Mesendoderm (in vitro differentiated cells): ENCODE results near the gene NT5E.

Source experiments
- DNase-seq: peaks from one replicate; pipeline ENCODE4 v3.0.0; 2013
- H2AK5ac ChIP-seq: 2 replicates; pipeline ENCODE4 v1.6.1; 2013; ENCODE audit warnings: low read length, inconsistent platforms
- H2BK120ac ChIP-seq: 2 replicates; pipeline ENCODE4 v1.6.1; 2013; ENCODE audit warnings: low read depth, mild to moderate bottlenecking, low read length, moderate library complexity, mixed read lengths
- H2BK15ac ChIP-seq: replicated peaks from 2 replicates; pipeline ENCODE4 v1.6.1; 2013; ENCODE audit warnings: low read depth, mild to moderate bottlenecking, moderate library complexity
- H2BK5ac ChIP-seq: 2 replicates; pipeline ENCODE4 v1.6.1; 2013; ENCODE audit warnings: low read length, inconsistent platforms
- H3K18ac ChIP-seq: 2 replicates; pipeline ENCODE4 v1.6.1; 2013; ENCODE audit warnings: mild to moderate bottlenecking, low read length, mixed read lengths
- H3K23ac ChIP-seq: one replicate; pipeline ENCODE4 v1.6.1; 2013; ENCODE audit warnings: low read length
- H3K27ac ChIP-seq: 2 replicates; pipeline ENCODE4 v1.5.1; 2013; ENCODE audit warnings: low read depth, mild to moderate bottlenecking, inconsistent platforms, low read length, moderate library complexity
- H3K27me3 ChIP-seq: 2 replicates; pipeline ENCODE4 v1.6.1; 2013; ENCODE audit warnings: low read length, control low read depth, mild to moderate bottlenecking, inconsistent platforms; ENCODE audit not compliant: insufficient read depth, poor library complexity
- H3K36me3 ChIP-seq: 2 replicates; pipeline ENCODE4 v1.6.1; 2013; ENCODE audit warnings: low read length, inconsistent platforms; ENCODE audit not compliant: control insufficient read depth, insufficient read depth
- H3K4ac ChIP-seq: one replicate; pipeline ENCODE4 v1.6.1; 2013; ENCODE audit warnings: low read depth, mild to moderate bottlenecking, low read length, moderate library complexity
- H3K4me1 ChIP-seq: 2 replicates; pipeline ENCODE4 v1.6.1; 2013; ENCODE audit warnings: low read depth, low read length, inconsistent platforms; ENCODE audit not compliant: control insufficient read depth
- H3K4me2 ChIP-seq: 2 replicates; pipeline ENCODE4 v1.6.1; 2013; ENCODE audit warnings: low read length
- H3K4me3 ChIP-seq: 2 replicates; pipeline ENCODE4 v1.5.1; 2013; ENCODE audit warnings: mild to moderate bottlenecking, low read length
- H3K56ac ChIP-seq: one replicate; pipeline ENCODE4 v1.6.1; 2013; ENCODE audit warnings: low read length
- H3K79me1 ChIP-seq: 2 replicates; pipeline ENCODE4 v1.6.1; 2013; ENCODE audit warnings: low read length, inconsistent platforms
- H3K79me2 ChIP-seq: 2 replicates; pipeline ENCODE4 v1.6.1; 2013; ENCODE audit warnings: mild to moderate bottlenecking, low read length; ENCODE audit not compliant: control insufficient read depth, insufficient read depth
- H3K9ac ChIP-seq: 2 replicates; pipeline ENCODE4 v1.6.1; 2013; ENCODE audit warnings: low read length, inconsistent platforms
- H4K5ac ChIP-seq: one replicate; pipeline ENCODE4 v1.6.1; 2013; ENCODE audit warnings: low read length
- H4K8ac ChIP-seq: one replicate; pipeline ENCODE4 v1.6.1; 2013; ENCODE audit warnings: low read depth, mild to moderate bottlenecking, control low read depth, low read length, moderate library complexity
- WGBS: extraction: QIAGEN DNeasy Blood & Tissue Kit; methylation state at CpG from one replicate; pipeline ENCODE4 v1.1.7; 2013; ENCODE audit warnings: low lambda C conversion rate, missing lambda C conversion rate; ENCODE audit not compliant: insufficient coverage; ENCODE audit errors: extremely low coverage; 5-methylcytosine and 5-hydroxymethylcytosine counted together

NT5E gene

DNA sequence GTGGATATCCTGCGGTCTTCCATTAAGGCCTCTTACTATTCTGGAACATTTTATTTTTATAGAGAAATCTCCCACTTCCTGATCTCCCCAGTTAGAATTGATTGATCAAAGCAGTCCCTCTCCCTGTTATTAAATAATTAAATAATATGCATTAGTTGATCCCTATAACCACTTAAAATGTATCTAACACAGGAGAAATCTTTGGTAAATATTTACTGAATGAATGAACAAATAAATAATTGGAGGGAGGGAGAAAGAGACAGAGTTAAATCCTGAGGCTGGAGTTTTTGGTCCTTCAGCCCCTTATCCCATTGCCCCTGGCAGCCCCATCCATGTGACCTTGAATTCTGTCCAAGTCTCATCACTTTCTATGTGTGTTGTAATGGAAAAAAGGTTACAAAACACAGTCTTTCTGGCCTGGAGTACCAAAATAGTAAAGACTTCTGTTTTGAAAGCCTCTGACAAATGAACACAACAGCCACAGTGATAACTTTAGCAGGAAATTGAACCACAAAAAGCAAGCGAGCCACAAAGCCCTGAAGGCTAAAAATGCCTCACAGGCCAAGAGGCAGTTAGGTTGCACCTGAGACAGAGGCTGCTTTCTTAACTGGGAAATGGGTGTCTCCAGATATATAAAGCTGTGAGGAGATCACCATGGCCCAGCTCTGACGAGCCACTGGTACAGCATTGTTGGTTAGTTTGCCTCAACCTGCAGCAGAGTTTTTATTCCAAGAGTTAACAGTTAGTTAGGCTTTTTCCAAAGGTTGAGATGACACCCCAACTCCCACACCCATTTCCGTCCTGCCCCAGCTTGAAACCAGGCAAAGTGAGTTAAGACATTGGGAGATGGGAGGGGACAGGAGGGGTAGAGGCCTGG, 11.3 kb downstream of the NT5E start:
- Histone ChIP-seq H3K23ac (no peak overlapping the region), H3K79me2 (no peaks in the 10 kb centered on the region), H3K4me1 (peaks cover 3% of the 10 kb centered on the region), H3K4me3 (no peak overlapping the region), H2AK5ac (no peak overlapping the region), H3K79me1 (no peaks in the 10 kb centered on the region), H4K5ac (no peak overlapping the region), H4K8ac (no peak overlapping the region), H3K4ac (no peak overlapping the region), H3K18ac (no peak overlapping the region), H2BK5ac (no peak overlapping the region), H2BK120ac (no peak overlapping the region), H3K27ac (no peak overlapping the region), H2BK15ac (no peak overlapping the region), H3K9ac (no peak overlapping the region), H3K4me2 (no peak overlapping the region), H3K36me3 (no peaks in the 10 kb centered on the region), H3K27me3 (no peaks in the 10 kb centered on the region), H3K56ac (no peak overlapping the region)
- no CpG with 5 or more reads among the region's 4 CpGs for WGBS
- DNase-seq = no peak

DNA sequence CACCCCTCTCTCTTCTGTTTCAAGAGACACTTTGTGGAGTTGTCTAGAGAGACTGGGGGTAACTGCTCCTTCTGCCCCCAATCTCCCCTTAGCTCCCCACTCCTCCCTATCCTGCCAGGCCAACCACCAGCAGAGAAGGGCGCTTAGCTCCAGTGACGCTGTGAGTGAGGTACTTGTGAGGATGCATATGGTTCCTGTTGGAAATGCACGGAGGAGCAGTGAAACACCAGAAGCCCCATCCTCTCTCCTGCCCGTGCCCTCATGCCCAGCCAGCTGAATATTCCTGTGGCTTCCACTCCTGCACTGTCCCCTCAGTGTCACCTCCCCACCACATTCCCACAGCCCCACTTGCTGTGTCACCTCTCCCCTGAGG, 11.9 kb downstream of the NT5E start:
- no peak overlapping the region for H2BK120ac ChIP-seq
- H3K36me3 ChIP-seq = no peaks in the 10 kb centered on the region
- H3K4me2 ChIP-seq = no peak overlapping the region
- no peak overlapping the region for H4K8ac ChIP-seq
- H2BK15ac ChIP-seq = no peak overlapping the region
- no peak overlapping the region for H3K4me3 ChIP-seq
- H3K79me2 ChIP-seq = no peaks in the 10 kb centered on the region
- peaks cover 3% of the 10 kb centered on the region for H3K4me1 ChIP-seq
- no peak overlapping the region for H3K27ac ChIP-seq
- no peak overlapping the region for H3K56ac ChIP-seq
- no peak overlapping the region for H2BK5ac ChIP-seq
- H3K23ac ChIP-seq = no peak overlapping the region
- H2AK5ac ChIP-seq = no peak overlapping the region
- no peak for DNase-seq
- H4K5ac ChIP-seq = no peak overlapping the region
- no peak overlapping the region for H3K9ac ChIP-seq
- no peak overlapping the region for H3K4ac ChIP-seq
- no peaks in the 10 kb centered on the region for H3K27me3 ChIP-seq
- WGBS = no CpG with 5 or more reads among the region's 4 CpGs
- H3K79me1 ChIP-seq = no peaks in the 10 kb centered on the region
- no peak overlapping the region for H3K18ac ChIP-seq

DNA sequence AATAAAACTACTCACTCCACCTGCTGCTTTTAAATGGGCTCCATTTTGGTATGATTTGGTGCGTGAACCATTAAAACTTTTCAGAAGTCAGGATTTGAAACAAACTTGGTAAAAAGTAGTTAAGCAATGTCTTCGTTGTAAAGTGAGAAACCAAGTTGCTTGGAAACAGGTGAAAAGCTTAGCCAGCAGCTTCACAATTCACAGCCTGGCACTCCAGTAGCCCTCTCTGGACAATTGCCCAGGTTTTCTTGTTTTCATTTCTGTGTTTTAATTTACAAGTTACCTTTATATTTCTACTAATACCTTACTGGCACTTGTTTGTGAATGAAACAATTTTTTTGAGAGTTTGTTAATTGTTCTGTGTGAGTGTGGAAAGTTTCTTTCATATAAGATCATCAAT, 12.8 kb downstream of the NT5E start:
- H3K4me1 ChIP-seq = peaks cover 3% of the 10 kb centered on the region

DNA sequence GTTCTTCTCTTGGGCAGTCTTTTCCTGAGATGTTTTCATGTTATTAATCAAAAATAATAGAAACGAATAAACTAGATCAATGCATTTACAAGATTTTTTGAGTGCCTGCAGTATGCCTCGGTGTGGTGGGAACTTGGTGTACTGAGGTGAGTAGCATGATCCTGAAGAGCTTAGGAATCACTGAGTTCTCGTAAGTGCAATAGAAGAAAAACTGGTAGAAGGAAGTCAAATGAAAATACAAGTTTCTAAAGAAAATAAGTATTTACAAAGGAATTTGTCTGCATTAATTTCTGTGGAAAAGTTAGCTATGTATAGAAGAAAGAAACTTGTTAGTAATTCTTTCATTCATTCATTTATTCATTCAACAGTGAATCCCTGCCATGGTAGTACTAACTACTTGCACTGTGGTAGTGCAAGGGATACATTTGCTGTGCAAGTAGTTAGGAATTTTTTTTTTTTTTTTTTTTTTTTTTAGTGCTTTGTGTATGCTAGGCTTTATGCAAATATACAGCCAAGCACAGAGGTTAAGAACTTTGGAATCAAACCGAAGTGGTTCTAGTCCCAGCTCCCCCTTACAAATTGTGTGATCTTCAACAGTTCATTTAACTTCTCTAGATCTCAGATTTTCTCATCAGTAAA, 13.9 kb downstream of the NT5E start:
- H3K18ac ChIP-seq = no peak overlapping the region
- no peaks in the 10 kb centered on the region for H3K79me1 ChIP-seq
- H4K8ac ChIP-seq = no peak overlapping the region
- no peak for DNase-seq
- H3K9ac ChIP-seq = no peak overlapping the region
- peaks cover 1% of the 10 kb centered on the region for H3K4me1 ChIP-seq
- no peak overlapping the region for H3K27ac ChIP-seq
- no peak overlapping the region for H3K56ac ChIP-seq
- WGBS = no CpG with 5 or more reads among the region's 4 CpGs
- no peak overlapping the region for H4K5ac ChIP-seq
- H2AK5ac ChIP-seq = no peak overlapping the region
- no peak overlapping the region for H3K4me2 ChIP-seq
- H3K36me3 ChIP-seq = no peaks in the 10 kb centered on the region
- H3K23ac ChIP-seq = no peak overlapping the region
- no peak overlapping the region for H2BK15ac ChIP-seq
- no peaks in the 10 kb centered on the region for H3K79me2 ChIP-seq
- no peak overlapping the region for H3K4me3 ChIP-seq
- no peak overlapping the region for H2BK5ac ChIP-seq
- H2BK120ac ChIP-seq = no peak overlapping the region
- no peaks in the 10 kb centered on the region for H3K27me3 ChIP-seq
- no peak overlapping the region for H3K4ac ChIP-seq

More for the DNA sequence above, 12.8 kb downstream of the NT5E start:
- Histone ChIP-seq H2AK5ac (no peak overlapping the region), H4K5ac (no peak overlapping the region), H3K36me3 (no peaks in the 10 kb centered on the region), H2BK5ac (no peak overlapping the region), H3K4me3 (no peak overlapping the region), H3K56ac (no peak overlapping the region), H3K79me1 (no peaks in the 10 kb centered on the region), H3K18ac (no peak overlapping the region), H3K27me3 (no peaks in the 10 kb centered on the region), H2BK15ac (no peak overlapping the region), H3K9ac (no peak overlapping the region), H3K23ac (no peak overlapping the region), H3K4me2 (no peak overlapping the region), H3K79me2 (no peaks in the 10 kb centered on the region), H3K27ac (no peak overlapping the region), H2BK120ac (no peak overlapping the region), H3K4ac (no peak overlapping the region), H4K8ac (no peak overlapping the region)
- no peak for DNase-seq
- no CpG with 5 or more reads among the region's 2 CpGs for WGBS

DNA sequence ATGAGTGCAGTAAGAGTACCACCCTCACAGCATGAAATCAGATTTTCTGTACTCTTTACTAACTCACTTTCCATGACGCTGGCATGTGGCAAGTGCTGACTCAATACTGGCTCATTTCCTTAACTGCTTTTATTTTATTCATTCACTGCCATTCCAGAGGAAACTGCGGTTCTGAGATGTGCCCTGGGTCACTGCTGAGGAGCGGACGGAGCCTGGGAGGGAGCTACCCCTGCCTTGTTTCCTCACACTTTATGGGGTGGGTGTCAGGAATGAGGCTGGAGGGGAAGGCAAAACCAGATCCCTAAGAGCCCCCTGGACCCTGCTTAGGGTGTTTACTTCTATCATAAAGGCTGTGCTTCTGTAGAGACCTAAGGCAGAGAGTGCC, 14.4 kb downstream of the NT5E start:
- no peak for DNase-seq
- H3K27me3 ChIP-seq = no peaks in the 10 kb centered on the region
- H3K9ac ChIP-seq = no peak overlapping the region
- no peak overlapping the region for H3K27ac ChIP-seq
- H3K56ac ChIP-seq = no peak overlapping the region
- H2BK120ac ChIP-seq = no peak overlapping the region
- H3K36me3 ChIP-seq = no peaks in the 10 kb centered on the region
- H4K5ac ChIP-seq = no peak overlapping the region
- no peak overlapping the region for H3K23ac ChIP-seq
- H3K18ac ChIP-seq = no peak overlapping the region
- H2AK5ac ChIP-seq = no peak overlapping the region
- no peak overlapping the region for H3K4me2 ChIP-seq
- H2BK15ac ChIP-seq = no peak overlapping the region
- no peak overlapping the region for H3K4ac ChIP-seq
- no peaks in the 10 kb centered on the region for H3K4me1 ChIP-seq
- no peak overlapping the region for H3K4me3 ChIP-seq
- no CpG with 5 or more reads among the region's 4 CpGs for WGBS
- no peaks in the 10 kb centered on the region for H3K79me1 ChIP-seq
- no peaks in the 10 kb centered on the region for H3K79me2 ChIP-seq
- no peak overlapping the region for H4K8ac ChIP-seq
- H2BK5ac ChIP-seq = no peak overlapping the region
